Aorta (tissue), 5 donors: ENCODE data around the gene OR2Y1. TPM values are rescaled to one million over a fixed set of nuclear protein-coding genes. Genes with fewer than 3 reads are reported as not detected.
"Not testable (repeated sequence)": the region's sequence is repeated elsewhere in the genome, so short reads cannot be mapped to it uniquely, and the experiment has no call there.

Experiments
- ATAC-seq: fragments of 200-7000 bp; cut with Tn5 transposase; one replicate; pipeline ENCODE4 v1.9.1; 2022; ENCODE audit warnings: moderate library complexity; ENCODE audit not compliant: low FRiP score
- DNase-seq, 2 donors: peaks; one replicate each; pipeline ENCODE4 v3.0.0-alpha.2; 2020
- H3K27ac ChIP-seq, 2 donors: one replicate each; pipeline ENCODE4 v1.5.1; 2013; ENCODE audit warnings: low read length in 2 of 2, mild to moderate bottlenecking in 2 of 2, moderate library complexity in 2 of 2, control low read depth in 1 of 2, inconsistent platforms in 1 of 2, low read depth in 1 of 2
- H3K27me3 ChIP-seq, 2 donors: one replicate each; pipeline ENCODE4 v1.6.1; 2013; ENCODE audit warnings: control low read depth in 1 of 2, low read length in 1 of 2, mild to moderate bottlenecking in 1 of 2, moderate library complexity in 1 of 2; ENCODE audit not compliant: insufficient read depth in 2 of 2, control insufficient read depth in 1 of 2
- H3K36me3 ChIP-seq, 2 donors: one replicate each; pipeline ENCODE4 v1.6.1; 2013; ENCODE audit warnings: control low read depth in 1 of 2, low read length in 1 of 2, mild to moderate bottlenecking in 1 of 2; ENCODE audit not compliant: insufficient read depth in 2 of 2, control insufficient read depth in 1 of 2
- H3K4me1 ChIP-seq, 2 donors: one replicate each; pipeline ENCODE4 v1.6.1; 2013; ENCODE audit warnings: low read length in 2 of 2, control low read depth in 1 of 2, mild to moderate bottlenecking in 1 of 2, moderate library complexity in 1 of 2; ENCODE audit not compliant: insufficient read depth in 2 of 2, control insufficient read depth in 1 of 2
- H3K4me3 ChIP-seq, 2 donors: one replicate each; pipeline ENCODE4 v1.5.1; 2013; ENCODE audit warnings: low read length in 2 of 2, control low read depth in 1 of 2, mild to moderate bottlenecking in 1 of 2
- H3K9me3 ChIP-seq: one replicate; pipeline ENCODE4 v1.6.1; 2013; ENCODE audit warnings: mild to moderate bottlenecking, low read length; ENCODE audit not compliant: control insufficient read depth
- WGBS, 2 donors: extraction: QIAGEN DNeasy Blood & Tissue Kit; methylation state at CpG; one replicate each; pipeline ENCODE4 v1.1.7; 2013; 5-methylcytosine and 5-hydroxymethylcytosine counted together
- intact Hi-C, 2 donors: fragments of 100-400 bp; cut with DNase I; formaldehyde crosslinking; loops; one replicate each; pipeline versions ENCODE4 v1.14.2 to v1.15.0; 2022
- long read RNA-seq, 2 donors: library from polyadenylated mRNA; unstranded; transcript quantifications; one replicate each; pipeline ENCODE4 v2.0.0, GENCODE V29; 2020 to 2021
- polyA plus RNA-seq, 2 donors: library from polyadenylated mRNA; stranded (reverse); fragments of 200-250 nt; gene quantifications; one replicate each; pipeline ENCODE4 v1.2.3, GENCODE V29; 2013
- total RNA-seq, 2 donors: library from RNA; stranded (reverse); fragmentation: NEBNext Ultra II Directional; extraction: Animal tissue kit (Norgen Biotek cat#: 25700); gene quantifications; one replicate each; pipeline ENCODE4 v1.2.1, GENCODE V29; 2021
- donor health status: healthy with polysubstance abuse.
- donor health status: Bipolar disorder and iron deficiency.
- donor health status: DM: no; HTN: no; CAD: no.
- donor health status: DM: no; HTN: no; CAD: no.
- donor health status: DM: yes; HTN: yes; CAD: no.

OR2Y1 gene, protein sequence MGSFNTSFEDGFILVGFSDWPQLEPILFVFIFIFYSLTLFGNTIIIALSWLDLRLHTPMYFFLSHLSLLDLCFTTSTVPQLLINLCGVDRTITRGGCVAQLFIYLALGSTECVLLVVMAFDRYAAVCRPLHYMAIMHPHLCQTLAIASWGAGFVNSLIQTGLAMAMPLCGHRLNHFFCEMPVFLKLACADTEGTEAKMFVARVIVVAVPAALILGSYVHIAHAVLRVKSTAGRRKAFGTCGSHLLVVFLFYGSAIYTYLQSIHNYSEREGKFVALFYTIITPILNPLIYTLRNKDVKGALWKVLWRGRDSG
- total RNA-seq (not detected), polyA plus RNA-seq (not detected)
- long read RNA-seq, donor 1: 0 reads
- long read RNA-seq, donor 2: 0 reads

DNA sequence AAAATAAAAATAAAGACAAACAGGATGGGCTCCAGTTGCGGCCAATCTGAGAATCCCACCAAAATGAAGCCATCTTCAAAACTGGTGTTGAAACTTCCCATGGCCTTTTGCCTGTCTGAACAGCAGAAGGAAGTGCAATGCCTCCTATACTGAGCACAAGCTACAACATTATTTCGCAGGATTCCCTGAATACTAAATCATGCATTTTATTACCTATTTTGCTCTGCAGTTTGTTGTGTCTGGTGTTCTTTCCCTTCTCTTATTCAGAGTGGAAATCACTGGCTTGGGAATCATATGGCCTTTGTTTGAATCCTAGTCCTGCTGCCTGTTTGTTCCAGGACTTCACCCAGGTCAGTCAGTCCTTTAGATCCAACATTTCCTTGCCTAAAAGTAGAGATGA, at the start of gene OR2Y1:
OR2Y1 (minus strand) TSS at position 101 of the 400 bp plus-strand sequence; CDS start at position 101, 0 bp downstream.
- H3K9me3 ChIP-seq: peaks cover 2% of the 10 kb centered on the region
- no peaks in the 10 kb centered on the region for H3K27me3 ChIP-seq
- no peak within 1 kb of the TSS for H3K4me3 ChIP-seq
- no peaks in the 10 kb centered on the region for H3K4me1 ChIP-seq
- H3K27ac ChIP-seq: no peak within 1 kb of the TSS
- no peaks in the 10 kb centered on the region for H3K36me3 ChIP-seq
- intact Hi-C loops: no loop called here
- 87 to 92% methylated on average over 2 of the region's 2 CpGs for WGBS, 2 donors
- DNase-seq (no peak), ATAC-seq (no peak)

DNA sequence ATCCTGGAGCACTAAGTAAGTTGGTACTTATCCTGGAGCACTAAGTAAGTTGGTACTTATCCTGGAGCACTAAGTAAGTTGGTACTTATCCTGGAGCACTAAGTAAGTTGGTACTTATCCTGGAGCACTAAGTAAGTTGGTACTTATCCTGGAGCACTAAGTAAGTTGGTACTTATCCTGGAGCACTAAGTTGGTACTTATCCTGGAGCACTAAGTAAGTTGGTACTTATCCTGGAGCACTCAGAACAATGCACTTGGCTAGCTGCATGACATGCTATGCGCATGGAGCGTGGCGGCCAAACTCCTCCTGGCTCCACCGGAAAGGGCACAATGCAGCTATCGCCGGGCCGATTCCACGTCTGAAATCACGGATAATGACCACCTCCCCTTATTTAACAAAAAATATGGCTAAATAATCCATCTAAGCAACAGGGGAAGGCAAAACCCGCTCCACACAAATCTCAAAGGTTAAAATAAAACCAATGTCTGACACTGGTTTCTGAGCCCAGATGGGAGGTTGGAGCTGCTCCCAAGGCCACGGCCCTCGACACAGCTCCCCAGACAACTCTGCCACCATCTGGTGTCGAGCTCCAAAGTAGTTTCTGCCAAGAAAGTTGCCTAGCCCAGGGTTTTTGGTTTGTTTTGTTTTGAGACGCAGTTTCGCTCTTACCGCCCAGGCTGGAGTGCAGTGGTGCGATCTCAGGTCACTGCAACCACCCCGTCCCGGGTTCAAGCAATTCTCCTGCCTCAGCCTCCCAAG, 49.0 kb upstream of the OR2Y1 start:
- intact Hi-C loops: loop anchor here in 1 of 2 donors (5.0 to 10.0 kb wide), 3 partner anchors 46 to 366 kb away; partner anchors contain the start of gene ZFP62
- DNase-seq, H3K27ac ChIP-seq, H3K4me1 ChIP-seq, H3K36me3 ChIP-seq, H3K27me3 ChIP-seq, ATAC-seq, H3K4me3 ChIP-seq, H3K9me3 ChIP-seq: not testable (repeated sequence)
- WGBS, 2 donors: 92 to 96% methylated on average over 19 of the region's 19 CpGs

DNA sequence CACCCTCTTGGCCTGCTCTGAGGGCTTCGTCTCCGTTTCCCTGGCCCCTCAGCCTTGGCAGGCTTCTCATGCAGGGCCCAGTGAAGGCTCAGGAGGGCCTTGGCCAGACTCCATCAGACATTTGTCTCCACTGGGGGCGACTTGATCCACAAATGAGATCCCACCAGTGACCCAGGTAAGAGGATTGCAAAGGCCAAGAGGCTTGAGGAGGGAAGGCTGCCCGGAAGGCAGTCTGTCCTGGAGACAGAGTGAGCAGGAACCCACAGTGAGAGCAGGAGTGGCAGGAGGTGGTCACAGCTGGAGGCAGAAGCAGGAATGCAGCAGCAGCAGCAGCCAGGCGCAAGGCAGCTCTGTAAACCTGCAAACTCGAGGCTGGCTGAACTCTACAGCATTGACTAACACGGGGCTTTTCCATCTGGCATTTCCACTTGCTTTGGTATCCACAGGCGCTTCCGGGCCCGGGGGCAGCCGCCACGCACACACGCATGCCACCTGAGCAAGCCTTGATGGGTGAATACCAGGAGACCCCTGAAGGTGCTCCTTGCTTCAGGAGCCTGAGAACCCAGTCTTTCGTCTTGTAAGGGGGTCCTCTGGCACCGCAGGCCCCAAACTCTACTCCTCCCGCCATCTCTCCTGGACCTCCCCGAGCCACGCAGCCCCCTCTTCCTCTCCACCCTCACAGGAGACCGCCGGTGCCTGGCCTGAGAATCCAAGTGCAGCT, 48.0 kb upstream of the OR2Y1 start:
- Histone ChIP-seq H3K27ac (peak overlapping the region in 1 of 2 donors; percentile 31), H3K36me3 (peaks cover 0 to 8% of the 10 kb centered on the region in 2 donors), H3K9me3 (no peaks in the 10 kb centered on the region), H3K4me3 (no peak overlapping the region), H3K4me1 (peaks cover 0 to 5% of the 10 kb centered on the region in 2 donors), H3K27me3 (no peaks in the 10 kb centered on the region)
- no peak for DNase-seq
- intact Hi-C loops: loop anchor here in 1 of 2 donors (5.0 to 10.0 kb wide), 3 partner anchors 47 to 367 kb away; partner anchors contain the start of gene ZFP62
- ATAC-seq: no peak
- 78 to 79% methylated on average over 20 of the region's 20 CpGs for WGBS, 2 donors

DNA sequence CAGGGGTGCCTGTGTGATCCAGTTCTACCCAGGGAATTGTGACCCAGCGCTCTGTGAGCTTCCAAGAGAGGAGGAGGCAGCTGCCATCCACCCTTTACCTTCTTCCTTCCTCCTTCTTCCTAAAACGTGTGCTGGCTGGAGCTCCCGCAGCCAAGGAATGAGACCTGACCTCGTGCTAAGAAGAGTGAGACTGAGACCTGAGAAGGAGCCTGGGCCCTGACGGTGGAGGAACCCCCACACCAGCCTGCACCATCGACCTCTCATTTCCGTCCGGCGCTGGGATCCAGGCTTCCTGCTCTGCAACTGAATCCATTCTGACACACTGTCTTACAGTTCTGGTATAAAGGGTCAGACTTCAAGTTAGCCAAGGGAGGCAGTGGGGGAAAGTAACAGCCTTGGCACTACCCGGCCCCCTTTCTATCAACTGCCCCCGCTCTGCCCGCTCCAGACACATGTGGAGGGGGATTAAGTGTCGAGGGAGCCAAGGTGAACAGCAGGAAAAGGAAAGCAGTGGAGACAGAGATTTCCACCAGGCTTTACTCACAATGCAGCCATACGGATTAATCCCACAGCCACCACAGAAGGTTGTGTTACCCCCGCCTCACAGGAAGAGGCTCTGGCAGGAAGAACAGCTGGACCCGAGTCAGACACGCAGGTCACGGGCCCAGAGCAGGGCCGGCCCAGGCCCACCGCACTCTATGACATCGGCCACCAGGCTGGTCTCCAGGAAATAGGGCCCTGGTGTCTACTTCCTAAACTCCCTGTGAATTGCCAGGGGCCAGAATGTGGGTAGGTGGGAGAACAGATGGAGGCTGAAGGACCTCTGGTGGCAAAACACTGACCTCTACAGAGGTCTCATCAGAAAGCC, 46.9 kb upstream of the OR2Y1 start:
- Histone ChIP-seq H3K36me3 (peaks cover 0 to 6% of the 10 kb centered on the region in 2 donors), H3K9me3 (no peaks in the 10 kb centered on the region), H3K27ac (peak overlapping the region; percentile 43 to 98), H3K4me3 (no peak overlapping the region), H3K27me3 (no peaks in the 10 kb centered on the region), H3K4me1 (peaks cover 0 to 5% of the 10 kb centered on the region in 2 donors)
- intact Hi-C loops: loop anchor here in 1 of 2 donors (5.0 to 10.0 kb wide), 3 partner anchors 48 to 368 kb away; partner anchors contain the start of gene ZFP62
- DNase-seq (no peak), ATAC-seq (no peak)
- WGBS, 2 donors: 32 to 36% methylated on average over 21 of the region's 21 CpGs

DNA sequence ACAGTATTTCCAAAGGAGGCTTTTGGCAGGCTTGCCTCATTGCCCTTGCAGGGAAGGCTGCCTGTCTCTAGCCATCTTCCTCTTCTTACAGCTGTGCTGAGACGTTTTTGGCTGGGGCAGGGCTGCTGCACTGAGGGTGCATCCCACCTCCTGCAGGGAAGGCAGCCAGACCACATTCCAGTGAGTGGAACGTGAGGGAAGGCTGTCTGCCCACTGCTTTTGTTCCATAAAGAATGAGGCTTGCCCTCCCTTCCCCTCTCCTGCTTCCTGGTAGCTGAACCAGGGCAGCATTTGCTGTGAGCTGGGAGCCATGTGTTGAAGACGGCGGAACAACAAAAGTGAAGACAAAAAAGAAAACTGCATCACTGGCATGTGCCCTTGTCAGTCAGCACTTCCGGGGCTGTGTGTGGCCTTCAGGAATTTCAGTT, 46.0 kb upstream of the OR2Y1 start:
- H3K4me3 ChIP-seq: no peak overlapping the region
- intact Hi-C loops: loop anchor here in 1 of 2 donors (5.0 to 10.0 kb wide), 3 partner anchors 49 to 369 kb away; partner anchors contain the start of gene ZFP62
- peaks cover 0 to 3% of the 10 kb centered on the region in 2 donors for H3K36me3 ChIP-seq
- peak overlapping the region; percentile 47 to 98 for H3K27ac ChIP-seq
- no peaks in the 10 kb centered on the region for H3K27me3 ChIP-seq
- H3K4me1 ChIP-seq: peaks cover 0 to 5% of the 10 kb centered on the region in 2 donors
- WGBS, 2 donors: 5 to 8% methylated on average over 5 of the region's 5 CpGs
- ATAC-seq: peak; percentile 30
- DNase-seq: no peak
- no peaks in the 10 kb centered on the region for H3K9me3 ChIP-seq

DNA sequence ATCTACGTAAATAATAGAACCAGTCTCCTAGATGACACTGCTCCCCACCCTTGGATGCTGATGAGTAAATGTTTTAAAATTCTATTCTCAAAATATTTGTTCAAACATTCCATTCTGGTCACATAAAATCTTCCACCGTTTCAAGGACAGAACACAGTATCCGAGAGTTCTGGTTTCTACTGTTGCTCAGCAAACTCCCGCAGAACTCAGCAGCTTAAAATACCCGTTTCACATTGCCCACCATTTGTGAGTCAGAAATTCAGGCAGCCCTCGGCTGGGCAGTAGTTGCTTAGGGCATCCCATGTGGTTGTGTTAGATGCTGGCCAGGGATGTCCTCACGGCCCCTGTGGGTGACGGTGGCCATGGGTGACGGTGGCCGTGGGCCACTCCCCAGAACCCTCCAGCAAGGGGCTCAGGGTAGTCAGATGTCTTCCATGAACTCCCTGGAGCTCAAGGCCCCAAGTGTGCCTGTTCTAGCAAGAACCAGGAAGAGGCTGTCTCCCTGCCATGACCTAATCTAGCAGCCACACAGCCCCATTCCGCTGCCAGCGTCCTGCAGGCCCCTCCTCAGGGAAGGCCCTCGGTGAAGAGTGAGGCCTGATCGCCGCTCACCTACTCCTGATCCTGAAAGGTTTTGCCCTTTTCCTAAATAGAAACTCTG, 45.4 kb upstream of the OR2Y1 start:
- Histone ChIP-seq H3K9me3 (no peaks in the 10 kb centered on the region), H3K36me3 (peaks cover 0 to 2% of the 10 kb centered on the region in 2 donors), H3K27me3 (no peaks in the 10 kb centered on the region), H3K4me3 (no peak overlapping the region), H3K4me1 (peaks cover 0 to 5% of the 10 kb centered on the region in 2 donors), H3K27ac (peak overlapping the region; percentile 47 to 98)
- DNase-seq (no peak), ATAC-seq (peak; percentile 66)
- 10 to 13% methylated on average over 15 of the region's 15 CpGs for WGBS, 2 donors
- intact Hi-C loops: loop anchor here in 1 of 2 donors (5.0 to 10.0 kb wide), 3 partner anchors 50 to 370 kb away; partner anchors contain the start of gene ZFP62

DNA sequence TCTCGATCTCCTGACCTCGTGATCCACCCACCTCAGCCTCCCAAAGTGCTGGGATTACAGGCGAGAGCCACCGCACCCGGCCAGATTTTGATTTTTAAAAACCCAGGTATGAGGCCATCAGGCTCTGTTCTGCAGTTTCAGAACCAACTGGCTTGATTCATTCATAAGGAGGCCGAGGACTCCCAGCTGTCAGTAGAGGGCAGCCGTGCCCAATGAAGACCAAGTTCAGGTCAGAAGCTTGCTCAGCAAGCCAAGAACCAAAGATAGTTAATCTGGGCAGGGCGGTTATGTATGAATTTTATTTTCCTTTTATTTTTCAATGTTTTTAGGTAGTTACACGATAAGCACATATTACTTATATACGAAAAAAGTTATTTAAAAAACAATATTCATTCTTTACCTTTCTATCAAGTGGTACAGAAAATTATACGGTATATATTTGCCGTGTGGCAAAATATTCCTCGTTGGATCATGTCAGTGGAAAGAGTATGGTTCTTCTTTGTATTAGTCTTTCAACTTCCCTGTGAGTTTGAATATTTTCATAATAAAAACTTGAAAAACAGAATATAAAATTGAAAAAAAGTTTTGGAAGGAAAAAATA, 44.7 kb upstream of the OR2Y1 start:
- 25 to 28% methylated on average over 13 of the region's 13 CpGs for whole genome bisulfite sequencing, 2 donors

More for the DNA sequence above, 44.7 kb upstream of the OR2Y1 start:
- DNase-seq (peak; percentile 88 to 91), ATAC-seq (peak; percentile 84)
- Histone ChIP-seq H3K4me1 (peaks cover 0 to 5% of the 10 kb centered on the region in 2 donors), H3K27me3 (no peaks in the 10 kb centered on the region), H3K9me3 (no peaks in the 10 kb centered on the region), H3K27ac (no peak overlapping the region), H3K36me3 (no peaks in the 10 kb centered on the region), H3K4me3 (no peak overlapping the region)
- intact Hi-C loops: loop anchor here in 1 of 2 donors (5.0 to 10.0 kb wide), 3 partner anchors 50 to 370 kb away; partner anchors contain the start of gene ZFP62
